Epithelial cell of proximal tubule (primary cell): ENCODE results near the gene CLASP2. TPM values are rescaled to one million over a fixed set of nuclear protein-coding genes. Genes with fewer than 3 reads are reported as not detected.

Source experiments
- DNase-seq: peaks from one replicate; pipeline ENCODE4 v3.0.0-alpha.2; 2011; ENCODE audit warnings: low read depth
- H3K4me3 ChIP-seq: 2 replicates; pipeline ENCODE4 v1.5.1; 2011; ENCODE audit warnings: low read depth, mild to moderate bottlenecking, low read length
- total RNA-seq: library from RNA; depleted of rRNA; stranded (reverse); fragments of >200 nt; gene quantifications from 2 replicates; pipeline ENCODE4 v1.2.3, GENCODE V29; 2015
- TF ChIP-seq, protein P1 (sequence below): conservative IDR thresholded peaks from 2 replicates; pipeline ENCODE4 v1.5.1; 2012; ENCODE audit warnings: low read depth, mild to moderate bottlenecking, low read length

CLASP2 gene
- total RNA-seq, 1 donor from 2014 or later = 23.7 TPM

DNA sequence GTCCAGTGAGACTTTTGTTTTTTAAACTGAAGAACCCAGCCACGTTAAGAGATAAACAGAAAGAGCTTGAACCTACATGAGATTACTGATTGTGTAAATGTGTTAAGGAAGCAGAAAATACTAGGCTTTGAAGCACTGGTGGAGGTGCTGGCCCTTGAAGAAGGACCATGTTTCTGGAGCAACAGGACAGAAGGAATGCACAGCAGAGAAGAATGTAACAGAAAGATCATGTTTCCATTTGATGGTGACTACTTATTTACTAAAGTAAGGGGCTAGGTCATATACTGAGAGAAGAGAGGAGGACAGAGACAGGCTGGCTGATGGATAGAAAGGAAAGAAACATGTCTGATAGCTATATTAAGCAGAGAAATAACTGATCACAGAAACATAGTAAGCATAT lies 88.8 kb downstream of the CLASP2 start:
- DNase-seq = no peak
- H3K4me3 ChIP-seq = no peak overlapping the region
- TF ChIP-seq, protein P1, sequence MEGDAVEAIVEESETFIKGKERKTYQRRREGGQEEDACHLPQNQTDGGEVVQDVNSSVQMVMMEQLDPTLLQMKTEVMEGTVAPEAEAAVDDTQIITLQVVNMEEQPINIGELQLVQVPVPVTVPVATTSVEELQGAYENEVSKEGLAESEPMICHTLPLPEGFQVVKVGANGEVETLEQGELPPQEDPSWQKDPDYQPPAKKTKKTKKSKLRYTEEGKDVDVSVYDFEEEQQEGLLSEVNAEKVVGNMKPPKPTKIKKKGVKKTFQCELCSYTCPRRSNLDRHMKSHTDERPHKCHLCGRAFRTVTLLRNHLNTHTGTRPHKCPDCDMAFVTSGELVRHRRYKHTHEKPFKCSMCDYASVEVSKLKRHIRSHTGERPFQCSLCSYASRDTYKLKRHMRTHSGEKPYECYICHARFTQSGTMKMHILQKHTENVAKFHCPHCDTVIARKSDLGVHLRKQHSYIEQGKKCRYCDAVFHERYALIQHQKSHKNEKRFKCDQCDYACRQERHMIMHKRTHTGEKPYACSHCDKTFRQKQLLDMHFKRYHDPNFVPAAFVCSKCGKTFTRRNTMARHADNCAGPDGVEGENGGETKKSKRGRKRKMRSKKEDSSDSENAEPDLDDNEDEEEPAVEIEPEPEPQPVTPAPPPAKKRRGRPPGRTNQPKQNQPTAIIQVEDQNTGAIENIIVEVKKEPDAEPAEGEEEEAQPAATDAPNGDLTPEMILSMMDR = no peak

DNA sequence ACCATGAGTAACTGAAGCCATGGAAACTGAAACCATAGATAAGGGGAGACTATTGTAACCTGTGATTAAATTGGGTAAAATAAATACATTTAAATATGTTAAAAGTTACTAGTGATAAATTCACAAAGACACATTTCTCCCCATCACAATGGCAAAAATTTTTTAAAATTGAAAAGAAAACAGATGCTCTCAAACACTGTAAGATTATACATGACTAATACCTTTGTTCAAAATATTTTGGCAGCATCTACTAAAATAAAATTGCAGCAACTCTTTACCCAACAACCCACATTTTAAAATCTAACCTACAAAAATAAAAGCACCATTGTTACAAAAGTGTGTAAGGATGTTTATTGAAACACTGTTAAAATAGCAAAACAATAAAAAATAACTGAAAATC lies 93.3 kb downstream of the CLASP2 start:
- TF ChIP-seq, protein P1 = no peak
- no peak for DNase-seq
- no peak overlapping the region for H3K4me3 ChIP-seq

DNA sequence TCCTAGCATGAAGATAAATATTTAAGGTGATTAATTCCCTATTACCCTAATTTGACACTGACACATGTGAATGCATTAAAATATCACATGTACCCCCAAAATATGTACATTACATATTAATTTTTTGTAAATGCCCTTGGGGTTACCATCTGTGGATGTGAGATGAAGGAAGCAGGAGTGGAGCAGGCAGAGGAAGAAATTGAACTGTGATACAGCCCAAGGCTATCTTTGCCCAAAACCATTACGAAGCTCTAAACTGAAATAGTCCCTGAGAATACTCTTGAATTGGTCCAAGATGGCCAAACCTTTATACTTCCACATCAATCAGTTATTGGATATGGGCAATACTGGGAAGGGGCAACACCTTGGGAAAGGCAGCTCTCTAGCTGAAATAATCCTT lies 105.0 kb downstream of the CLASP2 start:
- TF ChIP-seq, protein P1 = no peak
- DNase-seq = no peak
- H3K4me3 ChIP-seq = no peak overlapping the region

DNA sequence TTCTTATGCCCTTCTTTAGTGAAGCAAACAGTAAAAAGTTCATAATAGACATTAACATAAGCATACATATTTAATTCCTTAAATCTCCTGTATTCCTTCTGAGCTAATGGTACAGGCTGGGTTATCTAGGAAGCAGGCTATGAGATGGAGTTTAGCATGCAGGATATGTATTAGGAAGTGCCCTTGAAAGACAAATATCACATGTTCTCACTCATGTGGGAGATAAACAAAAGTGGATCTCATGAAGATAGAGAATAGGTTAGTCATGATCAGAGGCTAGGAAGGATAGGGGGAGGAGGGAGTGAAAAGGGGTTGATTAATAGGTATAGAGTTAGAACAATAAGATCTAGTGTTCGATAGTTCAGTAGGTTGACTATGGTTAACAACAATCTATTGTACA lies 105.4 kb downstream of the CLASP2 start:
- DNase-seq = no peak
- TF ChIP-seq, protein P1 = no peak
- H3K4me3 ChIP-seq = no peak overlapping the region

DNA sequence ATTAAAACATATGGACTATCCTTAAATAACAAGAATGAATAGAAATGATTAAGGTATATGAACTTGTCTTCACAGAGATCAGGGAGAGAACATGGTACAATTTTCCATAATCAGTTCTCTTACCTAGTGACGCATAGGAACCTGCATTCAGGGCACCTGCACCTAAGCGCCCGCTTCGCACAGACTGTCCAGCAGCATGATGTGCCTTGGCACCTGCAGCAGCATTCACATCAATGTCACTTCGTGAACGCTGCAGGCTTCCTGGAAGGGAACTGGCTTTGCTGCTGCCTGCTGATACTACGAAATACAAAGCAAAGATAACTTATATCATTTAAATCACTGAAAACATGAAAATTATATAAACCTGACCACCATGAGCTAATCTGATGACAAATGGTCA lies 115.2 kb downstream of the CLASP2 start:
- no peak for DNase-seq

DNA sequence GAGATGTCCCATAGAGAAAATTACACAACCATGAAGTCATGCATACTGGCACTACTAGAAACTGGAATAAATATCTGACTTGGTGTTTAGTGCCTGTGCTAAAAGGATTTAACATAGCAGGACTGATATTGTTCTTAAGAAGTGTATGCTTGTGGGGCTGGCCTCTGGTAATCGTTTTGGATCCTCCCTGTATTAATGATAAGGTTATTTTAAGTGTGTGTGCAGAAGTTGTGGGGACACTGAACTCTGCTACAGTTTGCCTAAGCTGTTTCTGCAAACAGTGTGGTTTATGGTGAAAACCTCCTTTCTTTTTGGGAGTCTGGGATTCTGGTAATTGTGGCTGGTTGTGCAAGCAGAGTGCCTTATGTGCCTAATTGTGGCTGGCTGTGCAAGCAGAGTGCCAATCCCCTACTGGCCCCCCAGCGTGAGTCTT lies 120.8 kb downstream of the CLASP2 start:
- TF ChIP-seq, protein P1 = no peak
- no peak for DNase-seq
- no peak overlapping the region for H3K4me3 ChIP-seq

More for the DNA sequence above, 115.2 kb downstream of the CLASP2 start:
- TF ChIP-seq, protein P1 = no peak
- H3K4me3 ChIP-seq = no peak overlapping the region

DNA sequence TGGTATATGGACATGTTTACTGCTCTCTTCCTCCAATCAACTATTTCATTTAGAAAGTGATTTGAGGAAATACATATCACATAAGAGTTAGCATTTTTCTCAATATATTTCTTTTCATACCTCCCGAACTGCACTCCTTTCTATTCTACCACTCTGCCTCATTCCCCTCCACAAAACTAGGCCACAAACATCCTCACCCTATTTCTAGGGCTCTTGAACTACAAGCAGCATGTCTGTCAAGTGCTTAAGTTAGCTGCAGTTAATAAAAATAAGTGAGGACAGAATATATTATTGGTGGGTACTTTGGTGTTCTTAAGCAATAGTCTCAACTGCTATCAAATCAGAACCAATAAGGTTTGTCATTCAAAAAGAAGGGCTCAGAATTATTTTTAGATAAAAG lies 125.1 kb downstream of the CLASP2 start:
- no peak for DNase-seq
- TF ChIP-seq, protein P1 = no peak

More for the DNA sequence above, 125.1 kb downstream of the CLASP2 start:
- H3K4me3 ChIP-seq = no peak overlapping the region
